Measurements from ENCODE around the gene TSPAN19.

Gene TSPAN19

GRCh38 chr12:85036234-85036707 lies at the start of gene TSPAN19, which contains the start of gene LRRIQ1:
TSPAN19 (minus strand) TSS chr12:85036277; CDS start chr12:85029946, 6,331 bp downstream.
LRRIQ1 (plus strand) TSS chr12:85036351; CDS start chr12:85038177, 1,826 bp downstream.
- Histone ChIP-seq H3K4me3 (ENCODE audit: insufficient read length, low read depth) (peak within 1 kb of the TSS; percentile 80), H3K9me3 (ENCODE audit: insufficient read depth, low read length) (no peaks in the 10 kb centered on the region), H3K4me1 (ENCODE audit: insufficient read depth, insufficient read length) (no peaks in the 10 kb centered on the region), H3K9ac (ENCODE audit: insufficient read length, low read depth) (peak within 1 kb of the TSS; percentile 72), H3K36me3 (ENCODE audit: insufficient read depth, insufficient read length, low read length) (no peaks in the 10 kb centered on the region), H3K27me3 (ENCODE audit: insufficient read depth, insufficient read length) (peaks cover 2% of the 10 kb centered on the region)
- peak; percentile 97 for DNase-seq (ENCODE audit: low read depth, low spot score)
- TF ChIP-seq SUZ12 (IDR thresholded peaks at IDR 0.05; ENCODE audit: extremely low read depth, insufficient read depth, insufficient read length) (no peak), ZNF274 (IDR thresholded peaks at IDR 0.05; ENCODE audit: low read depth, low read length) (no peak), YY1 (IDR thresholded peaks at IDR 0.05; ENCODE audit: insufficient read depth, insufficient read length) (no peak)

GRCh38 chr12:85085066-85085465 lies 49.0 kb upstream of the TSPAN19 start:
- H3K4me3 ChIP-seq (ENCODE audit: insufficient read length, low read depth) = no peak overlapping the region
- TF ChIP-seq YY1 (IDR thresholded peaks at IDR 0.05; ENCODE audit: insufficient read depth, insufficient read length) = no peak
- TF ChIP-seq SUZ12 (IDR thresholded peaks at IDR 0.05; ENCODE audit: extremely low read depth, insufficient read depth, insufficient read length) = no peak
- TF ChIP-seq ZNF274 (IDR thresholded peaks at IDR 0.05; ENCODE audit: low read depth, low read length) = no peak
- no peaks in the 10 kb centered on the region for H3K27me3 ChIP-seq (ENCODE audit: insufficient read depth, insufficient read length)
- H3K4me1 ChIP-seq (ENCODE audit: insufficient read depth, insufficient read length) = no peaks in the 10 kb centered on the region
- H3K9me3 ChIP-seq (ENCODE audit: insufficient read depth, low read length) = no peaks in the 10 kb centered on the region
- no peak for DNase-seq (ENCODE audit: low read depth, low spot score)
- no peak overlapping the region for H3K9ac ChIP-seq (ENCODE audit: insufficient read length, low read depth)
- H3K36me3 ChIP-seq (ENCODE audit: insufficient read depth, insufficient read length, low read length) = no peaks in the 10 kb centered on the region

GRCh38 chr12:85076688-85077430 lies 40.8 kb upstream of the TSPAN19 start:
- H3K4me3 ChIP-seq (ENCODE audit: insufficient read length, low read depth) = no peak overlapping the region
- no peaks in the 10 kb centered on the region for H3K9me3 ChIP-seq (ENCODE audit: insufficient read depth, low read length)
- no peaks in the 10 kb centered on the region for H3K4me1 ChIP-seq (ENCODE audit: insufficient read depth, insufficient read length)
- peak; percentile 38 for DNase-seq (ENCODE audit: low read depth, low spot score)
- no peaks in the 10 kb centered on the region for H3K27me3 ChIP-seq (ENCODE audit: insufficient read depth, insufficient read length)
- no peaks in the 10 kb centered on the region for H3K36me3 ChIP-seq (ENCODE audit: insufficient read depth, insufficient read length, low read length)
- TF ChIP-seq ZNF274 (IDR thresholded peaks at IDR 0.05; ENCODE audit: low read depth, low read length) (no peak), YY1 (IDR thresholded peaks at IDR 0.05; ENCODE audit: insufficient read depth, insufficient read length) (no peak), SUZ12 (IDR thresholded peaks at IDR 0.05; ENCODE audit: extremely low read depth, insufficient read depth, insufficient read length) (no peak)
- H3K9ac ChIP-seq (ENCODE audit: insufficient read length, low read depth) = no peak overlapping the region

- Histone ChIP-seq H3K4me3 (ENCODE audit: insufficient read length, low read depth) (no peak overlapping the region), H3K36me3 (ENCODE audit: insufficient read depth, insufficient read length, low read length) (no peaks in the 10 kb centered on the region), H3K4me1 (ENCODE audit: insufficient read depth, insufficient read length) (no peaks in the 10 kb centered on the region), H3K9ac (ENCODE audit: insufficient read length, low read depth) (no peak overlapping the region), H3K27me3 (ENCODE audit: insufficient read depth, insufficient read length) (no peaks in the 10 kb centered on the region), H3K9me3 (ENCODE audit: insufficient read depth, low read length) (no peaks in the 10 kb centered on the region)
- TF ChIP-seq ZNF274 (IDR thresholded peaks at IDR 0.05; ENCODE audit: low read depth, low read length) = no peak
- TF ChIP-seq YY1 (IDR thresholded peaks at IDR 0.05; ENCODE audit: insufficient read depth, insufficient read length) = no peak
- TF ChIP-seq SUZ12 (IDR thresholded peaks at IDR 0.05; ENCODE audit: extremely low read depth, insufficient read depth, insufficient read length) = no peak
- no peak for DNase-seq (ENCODE audit: low read depth, low spot score)
Measured at GRCh38 chr12:85072826-85073225, 36.7 kb upstream of the TSPAN19 start.

- TF ChIP-seq YY1 (IDR thresholded peaks at IDR 0.05; ENCODE audit: insufficient read depth, insufficient read length) (no peak), SUZ12 (IDR thresholded peaks at IDR 0.05; ENCODE audit: extremely low read depth, insufficient read depth, insufficient read length) (no peak), ZNF274 (IDR thresholded peaks at IDR 0.05; ENCODE audit: low read depth, low read length) (no peak)
- Histone ChIP-seq H3K9ac (ENCODE audit: insufficient read length, low read depth) (no peak overlapping the region), H3K4me3 (ENCODE audit: insufficient read length, low read depth) (no peak overlapping the region), H3K9me3 (ENCODE audit: insufficient read depth, low read length) (no peaks in the 10 kb centered on the region), H3K27me3 (ENCODE audit: insufficient read depth, insufficient read length) (no peaks in the 10 kb centered on the region), H3K36me3 (ENCODE audit: insufficient read depth, insufficient read length, low read length) (no peaks in the 10 kb centered on the region), H3K4me1 (ENCODE audit: insufficient read depth, insufficient read length) (no peaks in the 10 kb centered on the region)
- DNase-seq (ENCODE audit: low read depth, low spot score) = no peak
Measured at GRCh38 chr12:85065837-85066482, 29.9 kb upstream of the TSPAN19 start.

GRCh38 chr12:85060916-85061315 lies 24.8 kb upstream of the TSPAN19 start:
- Histone ChIP-seq H3K9me3 (ENCODE audit: insufficient read depth, low read length) (no peaks in the 10 kb centered on the region), H3K9ac (ENCODE audit: insufficient read length, low read depth) (no peak overlapping the region), H3K27me3 (ENCODE audit: insufficient read depth, insufficient read length) (no peaks in the 10 kb centered on the region), H3K4me1 (ENCODE audit: insufficient read depth, insufficient read length) (no peaks in the 10 kb centered on the region), H3K4me3 (ENCODE audit: insufficient read length, low read depth) (no peak overlapping the region), H3K36me3 (ENCODE audit: insufficient read depth, insufficient read length, low read length) (no peaks in the 10 kb centered on the region)
- DNase-seq (ENCODE audit: low read depth, low spot score) = no peak
- no peak for TF ChIP-seq SUZ12 (IDR thresholded peaks at IDR 0.05; ENCODE audit: extremely low read depth, insufficient read depth, insufficient read length)
- TF ChIP-seq YY1 (IDR thresholded peaks at IDR 0.05; ENCODE audit: insufficient read depth, insufficient read length) = no peak
- no peak for TF ChIP-seq ZNF274 (IDR thresholded peaks at IDR 0.05; ENCODE audit: low read depth, low read length)

- H3K9me3 ChIP-seq (ENCODE audit: insufficient read depth, low read length) = no peaks in the 10 kb centered on the region
- no peaks in the 10 kb centered on the region for H3K27me3 ChIP-seq (ENCODE audit: insufficient read depth, insufficient read length)
- no peaks in the 10 kb centered on the region for H3K36me3 ChIP-seq (ENCODE audit: insufficient read depth, insufficient read length, low read length)
- no peak for DNase-seq (ENCODE audit: low read depth, low spot score)
- no peak overlapping the region for H3K4me3 ChIP-seq (ENCODE audit: insufficient read length, low read depth)
- no peak overlapping the region for H3K9ac ChIP-seq (ENCODE audit: insufficient read length, low read depth)
- no peaks in the 10 kb centered on the region for H3K4me1 ChIP-seq (ENCODE audit: insufficient read depth, insufficient read length)
- TF ChIP-seq ZNF274 (IDR thresholded peaks at IDR 0.05; ENCODE audit: low read depth, low read length) = no peak
- TF ChIP-seq YY1 (IDR thresholded peaks at IDR 0.05; ENCODE audit: insufficient read depth, insufficient read length) = no peak
- no peak for TF ChIP-seq SUZ12 (IDR thresholded peaks at IDR 0.05; ENCODE audit: extremely low read depth, insufficient read depth, insufficient read length)
Measured at GRCh38 chr12:85059594-85059993, 23.5 kb upstream of the TSPAN19 start.

Data from NT2/D1 (cell line).